ENCODE data around the gene UHRF2.

Gene UHRF2

DNA sequence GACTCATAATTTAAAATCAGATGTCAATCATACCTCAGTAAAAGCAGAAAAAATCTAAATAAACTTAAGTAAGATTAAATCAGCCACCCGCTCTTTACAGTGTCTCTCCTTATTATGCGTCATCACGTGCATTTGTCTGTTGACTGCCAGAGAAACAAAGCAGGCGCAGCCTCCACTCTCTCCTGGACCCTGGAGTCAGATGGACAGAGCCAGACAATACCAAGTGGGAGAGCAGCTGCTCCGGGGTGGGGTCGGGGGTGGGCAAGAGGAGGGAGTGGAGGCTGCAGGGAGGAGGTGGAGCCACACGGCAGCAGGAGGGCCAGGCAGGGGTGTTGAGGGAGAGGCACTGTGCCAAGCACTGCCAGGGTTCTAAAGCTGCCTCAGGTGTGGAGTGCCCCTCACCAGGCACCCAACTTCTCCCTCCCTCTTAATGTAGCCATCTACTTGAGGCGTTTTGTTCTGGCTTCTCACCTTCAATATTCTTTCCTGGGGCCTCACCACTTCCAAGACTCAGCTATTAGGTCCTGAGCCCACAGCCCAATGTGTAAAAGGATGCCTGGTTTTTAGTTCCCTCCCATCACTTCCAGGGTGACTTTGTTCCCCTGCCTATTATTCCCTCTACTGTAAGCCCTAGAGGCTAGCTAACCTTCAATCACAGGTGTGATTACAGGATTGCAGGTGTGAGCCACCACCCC lies 136.3 kb downstream of the UHRF2 start:
- no peaks in the 10 kb centered on the region for H3K9me2 ChIP-seq (replicated peaks; ENCODE audit: insufficient read depth, low read length)

DNA sequence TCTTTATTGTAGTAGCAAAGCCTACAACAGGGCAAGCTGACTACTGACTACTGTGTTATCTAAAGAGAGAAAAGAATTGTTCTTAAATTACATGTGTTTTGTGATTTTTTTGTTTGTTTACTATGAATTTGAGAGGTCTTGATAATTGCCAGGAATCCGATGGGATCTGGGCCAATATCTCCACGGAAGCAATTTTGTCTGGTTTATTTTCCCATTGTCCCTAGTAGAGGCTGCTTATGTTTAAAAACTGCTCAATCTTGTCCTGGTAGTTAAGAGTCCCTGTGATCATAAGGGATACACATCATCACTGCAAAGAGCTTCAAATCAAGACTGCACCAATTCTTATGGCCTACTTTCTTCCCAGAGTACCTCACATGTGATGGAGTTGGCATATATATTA lies 138.1 kb downstream of the UHRF2 start:
- no peak overlapping the region for H2AFZ ChIP-seq (ENCODE audit: low read length)

More for the DNA sequence above, 136.3 kb downstream of the UHRF2 start:
- H3K4me2 ChIP-seq (ENCODE audit: low read depth, low read length), result no peak overlapping the region
- no peak overlapping the region for H3K27ac ChIP-seq (ENCODE audit: low read length)
- TF ChIP-seq EZH2phosphoT487 (IDR thresholded peaks at IDR 0.05; ENCODE audit: low read length) (no peak), EZH2 (optimal IDR thresholded peaks at IDR 0.05; ENCODE audit: low read depth, low read length) (no peak)
- TF ChIP-seq, protein P1, sequence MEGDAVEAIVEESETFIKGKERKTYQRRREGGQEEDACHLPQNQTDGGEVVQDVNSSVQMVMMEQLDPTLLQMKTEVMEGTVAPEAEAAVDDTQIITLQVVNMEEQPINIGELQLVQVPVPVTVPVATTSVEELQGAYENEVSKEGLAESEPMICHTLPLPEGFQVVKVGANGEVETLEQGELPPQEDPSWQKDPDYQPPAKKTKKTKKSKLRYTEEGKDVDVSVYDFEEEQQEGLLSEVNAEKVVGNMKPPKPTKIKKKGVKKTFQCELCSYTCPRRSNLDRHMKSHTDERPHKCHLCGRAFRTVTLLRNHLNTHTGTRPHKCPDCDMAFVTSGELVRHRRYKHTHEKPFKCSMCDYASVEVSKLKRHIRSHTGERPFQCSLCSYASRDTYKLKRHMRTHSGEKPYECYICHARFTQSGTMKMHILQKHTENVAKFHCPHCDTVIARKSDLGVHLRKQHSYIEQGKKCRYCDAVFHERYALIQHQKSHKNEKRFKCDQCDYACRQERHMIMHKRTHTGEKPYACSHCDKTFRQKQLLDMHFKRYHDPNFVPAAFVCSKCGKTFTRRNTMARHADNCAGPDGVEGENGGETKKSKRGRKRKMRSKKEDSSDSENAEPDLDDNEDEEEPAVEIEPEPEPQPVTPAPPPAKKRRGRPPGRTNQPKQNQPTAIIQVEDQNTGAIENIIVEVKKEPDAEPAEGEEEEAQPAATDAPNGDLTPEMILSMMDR (IDR thresholded peaks at IDR 0.05; ENCODE audit: low read length), result no peak
- no peaks in the 10 kb centered on the region for H3K79me2 ChIP-seq (ENCODE audit: low read length)
- H3K27me3 ChIP-seq (replicated peaks; ENCODE audit: insufficient read depth, low read length), result no peaks in the 10 kb centered on the region
- H3K4me1 ChIP-seq (ENCODE audit: low read length), result no peaks in the 10 kb centered on the region
- no peaks in the 10 kb centered on the region for H4K20me1 ChIP-seq (ENCODE audit: insufficient read depth, low read length)
- no peaks in the 10 kb centered on the region for H3F3A ChIP-seq (ENCODE audit: insufficient read depth, low read length)
- no peak overlapping the region for H3K9ac ChIP-seq (ENCODE audit: low read length)
- no peak overlapping the region for H2AFZ ChIP-seq (ENCODE audit: low read length)
- H3K9me3 ChIP-seq (replicated peaks; ENCODE audit: insufficient read depth, low read length), result no peaks in the 10 kb centered on the region
- H3K4me3 ChIP-seq (ENCODE audit: low read length), result no peak overlapping the region
- 0 out of 2 replicates have a peak, but pooled peaks cover 3% of the 10 kb centered on the region for H3K36me3 ChIP-seq (replicated peaks; ENCODE audit: insufficient read depth, low read length)
- no peak for DNase-seq

DNA sequence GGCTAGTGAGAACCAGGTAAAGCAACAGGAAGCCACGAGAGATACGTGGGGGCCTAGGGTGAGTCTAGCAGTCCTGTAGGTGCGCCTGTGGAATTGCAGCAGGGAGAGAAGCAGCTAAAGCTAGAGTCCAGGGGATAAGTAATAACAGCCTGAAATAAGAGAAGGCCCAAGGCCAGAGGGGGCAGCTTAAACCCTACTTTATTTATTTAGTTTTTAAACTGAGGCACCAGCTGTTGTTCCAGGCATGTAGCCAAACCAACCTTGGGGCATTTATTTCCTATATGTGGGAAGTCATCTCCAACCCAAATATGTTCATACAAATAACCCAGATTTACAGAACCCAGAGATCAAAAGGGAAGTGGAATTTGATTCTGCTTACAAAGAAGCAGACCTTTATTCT lies 139.0 kb downstream of the UHRF2 start:
- H3K27ac ChIP-seq (ENCODE audit: low read length), result no peak overlapping the region
- H3K4me1 ChIP-seq (ENCODE audit: low read length), result no peaks in the 10 kb centered on the region
- no peaks in the 10 kb centered on the region for H3K36me3 ChIP-seq (replicated peaks; ENCODE audit: insufficient read depth, low read length)
- H3K9me2 ChIP-seq (replicated peaks; ENCODE audit: insufficient read depth, low read length), result no peaks in the 10 kb centered on the region
- H3K4me3 ChIP-seq (ENCODE audit: low read length), result no peak overlapping the region
- no peaks in the 10 kb centered on the region for H3K9me3 ChIP-seq (replicated peaks; ENCODE audit: insufficient read depth, low read length)
- no peaks in the 10 kb centered on the region for H3K27me3 ChIP-seq (replicated peaks; ENCODE audit: insufficient read depth, low read length)
- no peaks in the 10 kb centered on the region for H3F3A ChIP-seq (ENCODE audit: insufficient read depth, low read length)
- TF ChIP-seq EZH2 (optimal IDR thresholded peaks at IDR 0.05; ENCODE audit: low read depth, low read length), result no peak
- TF ChIP-seq, protein P1 (IDR thresholded peaks at IDR 0.05; ENCODE audit: low read length), result no peak
- TF ChIP-seq EZH2phosphoT487 (IDR thresholded peaks at IDR 0.05; ENCODE audit: low read length), result no peak
- no peak for DNase-seq
- no peaks in the 10 kb centered on the region for H3K79me2 ChIP-seq (ENCODE audit: low read length)
- H4K20me1 ChIP-seq (ENCODE audit: insufficient read depth, low read length), result no peaks in the 10 kb centered on the region
- H3K9ac ChIP-seq (ENCODE audit: low read length), result no peak overlapping the region
- no peak overlapping the region for H2AFZ ChIP-seq (ENCODE audit: low read length)
- no peak overlapping the region for H3K4me2 ChIP-seq (ENCODE audit: low read depth, low read length)

More for the DNA sequence above, 138.1 kb downstream of the UHRF2 start:
- no peaks in the 10 kb centered on the region for H3K4me1 ChIP-seq (ENCODE audit: low read length)
- no peaks in the 10 kb centered on the region for H3K27me3 ChIP-seq (replicated peaks; ENCODE audit: insufficient read depth, low read length)
- no peaks in the 10 kb centered on the region for H3F3A ChIP-seq (ENCODE audit: insufficient read depth, low read length)
- H4K20me1 ChIP-seq (ENCODE audit: insufficient read depth, low read length), result no peaks in the 10 kb centered on the region
- H3K4me3 ChIP-seq (ENCODE audit: low read length), result no peak overlapping the region
- H3K4me2 ChIP-seq (ENCODE audit: low read depth, low read length), result no peak overlapping the region
- no peak for TF ChIP-seq EZH2phosphoT487 (IDR thresholded peaks at IDR 0.05; ENCODE audit: low read length)
- no peaks in the 10 kb centered on the region for H3K36me3 ChIP-seq (replicated peaks; ENCODE audit: insufficient read depth, low read length)
- no peaks in the 10 kb centered on the region for H3K9me2 ChIP-seq (replicated peaks; ENCODE audit: insufficient read depth, low read length)
- H3K79me2 ChIP-seq (ENCODE audit: low read length), result no peaks in the 10 kb centered on the region
- no peak for DNase-seq
- H3K9me3 ChIP-seq (replicated peaks; ENCODE audit: insufficient read depth, low read length), result no peaks in the 10 kb centered on the region
- H3K9ac ChIP-seq (ENCODE audit: low read length), result no peak overlapping the region
- H3K27ac ChIP-seq (ENCODE audit: low read length), result no peak overlapping the region

DNA sequence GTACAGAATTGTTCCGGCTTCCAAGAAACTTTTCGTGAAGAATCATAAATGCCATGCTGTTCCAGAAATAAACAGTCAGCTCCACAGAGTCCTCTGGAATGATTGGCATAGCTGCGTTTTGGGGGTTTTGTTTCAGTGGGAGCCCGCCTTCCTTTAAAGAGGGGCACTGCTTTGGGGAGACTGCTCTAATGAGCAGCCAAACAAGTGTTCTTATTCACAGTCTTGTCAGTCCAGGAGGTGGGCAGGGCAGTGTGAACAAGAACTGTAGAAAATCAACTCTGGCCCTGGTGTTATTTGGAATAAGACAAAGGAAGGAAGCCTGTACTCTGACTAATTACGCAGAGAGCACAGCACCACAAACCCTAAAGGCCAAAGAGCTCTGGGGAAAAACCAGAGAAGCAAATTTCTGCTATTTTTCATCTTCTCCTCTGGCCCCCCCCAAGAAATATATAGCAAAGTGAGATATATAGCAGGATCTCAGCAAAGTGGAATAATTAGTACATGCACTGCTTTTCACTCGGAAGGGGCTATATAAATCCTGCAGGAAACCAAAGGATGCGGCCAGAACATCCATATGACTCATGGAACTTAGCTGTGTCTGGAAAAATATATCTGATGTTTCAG lies 139.6 kb downstream of the UHRF2 start:
- H2AFZ ChIP-seq (ENCODE audit: low read length), result no peak overlapping the region
- no peak for DNase-seq
- no peak for TF ChIP-seq EZH2 (optimal IDR thresholded peaks at IDR 0.05; ENCODE audit: low read depth, low read length)
- TF ChIP-seq EZH2phosphoT487 (IDR thresholded peaks at IDR 0.05; ENCODE audit: low read length), result no peak
- TF ChIP-seq, protein P1 (IDR thresholded peaks at IDR 0.05; ENCODE audit: low read length), result no peak

More for the DNA sequence above, 139.6 kb downstream of the UHRF2 start:
- no peaks in the 10 kb centered on the region for H3K9me3 ChIP-seq (replicated peaks; ENCODE audit: insufficient read depth, low read length)
- H4K20me1 ChIP-seq (ENCODE audit: insufficient read depth, low read length), result no peaks in the 10 kb centered on the region
- H3K9me2 ChIP-seq (replicated peaks; ENCODE audit: insufficient read depth, low read length), result no peaks in the 10 kb centered on the region
- H3K4me1 ChIP-seq (ENCODE audit: low read length), result no peaks in the 10 kb centered on the region
- no peaks in the 10 kb centered on the region for H3F3A ChIP-seq (ENCODE audit: insufficient read depth, low read length)
- no peak overlapping the region for H3K4me2 ChIP-seq (ENCODE audit: low read depth, low read length)
- H3K27me3 ChIP-seq (replicated peaks; ENCODE audit: insufficient read depth, low read length), result no peaks in the 10 kb centered on the region
- H3K4me3 ChIP-seq (ENCODE audit: low read length), result no peak overlapping the region
- no peaks in the 10 kb centered on the region for H3K36me3 ChIP-seq (replicated peaks; ENCODE audit: insufficient read depth, low read length)
- H3K27ac ChIP-seq (ENCODE audit: low read length), result no peak overlapping the region
- H3K9ac ChIP-seq (ENCODE audit: low read length), result no peak overlapping the region
- no peaks in the 10 kb centered on the region for H3K79me2 ChIP-seq (ENCODE audit: low read length)

Measured in MM.1S (cell line).